Activated T-cell treated with anti-CD3 and anti-CD28 coated beads, Interleukin-2, amount 50 U/mL, for 72 hours (primary cell): ENCODE results near the gene FAM117A. TPM values are rescaled to one million over a fixed set of nuclear protein-coding genes. Genes with fewer than 3 reads are reported as not detected.

Source experiments
- ATAC-seq, 2 donors: fragments of 150-1000 bp; cut with Tn5 transposase; replicated peaks in 1 of 2; 2 replicates each; pipeline ENCODE4 v1.10.0; 2021; ENCODE audit warnings: moderate library complexity in 2 of 2, mild to moderate bottlenecking in 1 of 2
- DNase-seq, 2 donors: peaks; one replicate each; pipeline ENCODE4 v3.0.0; 2021 to 2022; ENCODE audit warnings: mixed read lengths in 1 of 2
- H3K27ac Mint-ChIP-seq: one replicate; pipeline ENCODE4 v1.8.0; 2022; ENCODE audit warnings: mild to moderate bottlenecking, moderate library complexity, mixed read lengths
- H3K27me3 Mint-ChIP-seq: one replicate; pipeline ENCODE4 v1.8.0; 2022; ENCODE audit warnings: low read depth, mixed read lengths
- H3K36me3 Mint-ChIP-seq, 2 donors: one replicate each; pipeline ENCODE4 v1.8.0; 2022; ENCODE audit warnings: mixed read lengths in 2 of 2, mild to moderate bottlenecking in 1 of 2; ENCODE audit not compliant: insufficient read depth in 2 of 2
- H3K4me1 Mint-ChIP-seq: one replicate; pipeline ENCODE4 v1.8.0; 2022; ENCODE audit warnings: low read depth, mixed read lengths
- H3K4me3 Mint-ChIP-seq, 2 donors: one replicate each; pipeline ENCODE4 v1.8.0; 2022; ENCODE audit warnings: mild to moderate bottlenecking in 2 of 2, mixed read lengths in 2 of 2, moderate library complexity in 2 of 2
- H3K9me3 Mint-ChIP-seq, 2 donors: one replicate each; pipeline ENCODE4 v1.8.0; 2022; ENCODE audit warnings: mixed read lengths in 2 of 2
- total RNA-seq, 2 donors: library from RNA; stranded (reverse); gene quantifications; one replicate each; pipeline ENCODE4 v1.2.3, GENCODE V29; 2022

FAM117A gene
- total RNA-seq, 2 donors from 2014 or later = 19.5 to 29.3 TPM

DNA sequence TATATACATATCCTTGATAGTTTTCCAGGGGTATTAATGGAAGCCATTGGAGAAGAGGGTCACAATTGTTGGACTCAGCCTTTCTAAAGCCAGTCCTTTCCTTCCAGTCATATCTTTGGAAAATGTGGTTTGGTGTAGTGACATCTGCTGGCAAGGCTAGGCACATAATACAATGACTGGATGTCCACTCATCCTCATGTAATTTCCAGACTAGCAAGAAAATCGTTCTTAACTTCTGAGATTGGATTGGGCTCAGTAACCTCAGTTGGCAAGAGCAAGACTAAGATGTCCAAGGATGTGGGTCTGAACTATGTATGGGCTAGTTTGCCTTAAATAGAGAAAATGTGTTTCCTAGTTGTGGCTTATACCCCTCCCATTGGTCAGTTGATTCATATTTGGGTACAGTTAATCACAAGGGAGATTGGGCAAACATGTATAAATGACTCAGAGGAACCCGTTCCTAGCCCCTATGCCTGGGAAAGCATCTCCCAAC lies 15.9 kb upstream of the FAM117A start:
- Mint-ChIP-seq H3K27me3 (no peaks in the 10 kb centered on the region), H3K36me3 (no peaks in the 10 kb centered on the region), H3K27ac (no peak overlapping the region), H3K9me3 (no peaks in the 10 kb centered on the region), H3K4me1 (peaks cover 8% of the 10 kb centered on the region), H3K4me3 (no peak overlapping the region)
- DNase-seq (peak in 1 of 2 donors; percentile 14), ATAC-seq (peak; percentile 66 to 85)

DNA sequence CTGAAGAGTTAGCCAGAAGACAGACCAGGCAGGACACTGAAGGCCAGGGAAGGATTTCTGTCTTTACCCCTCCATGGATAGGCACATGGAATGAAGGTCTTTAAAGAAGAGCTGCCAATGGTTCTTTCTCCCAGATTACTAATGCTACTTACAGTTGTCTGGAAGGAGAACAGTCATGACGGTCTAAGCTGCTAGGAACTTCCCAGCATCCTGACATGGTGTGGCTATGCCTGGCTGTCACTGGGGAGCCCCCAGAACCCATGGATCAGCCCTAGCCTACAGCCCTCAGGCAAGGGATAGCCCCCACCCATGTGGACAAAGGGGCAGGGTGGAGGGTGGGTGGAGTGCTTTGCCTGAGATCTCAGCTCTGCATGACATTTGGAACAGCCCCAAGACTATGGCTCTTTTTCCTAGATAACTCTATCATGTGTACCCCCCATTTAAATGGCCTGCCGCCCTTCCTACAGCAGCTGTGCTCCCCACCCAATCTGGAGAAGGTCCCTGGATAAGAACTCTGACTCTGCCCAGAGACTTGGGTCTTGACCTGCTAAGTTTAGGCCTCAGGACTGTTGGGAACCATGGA lies 15.3 kb upstream of the FAM117A start:
- no peak for DNase-seq
- H3K36me3 Mint-ChIP-seq = no peaks in the 10 kb centered on the region
- ATAC-seq = no peak
- H3K27me3 Mint-ChIP-seq = no peaks in the 10 kb centered on the region
- H3K27ac Mint-ChIP-seq = no peak overlapping the region
- no peak overlapping the region for H3K4me3 Mint-ChIP-seq
- H3K4me1 Mint-ChIP-seq = peaks cover 8% of the 10 kb centered on the region
- H3K9me3 Mint-ChIP-seq = no peaks in the 10 kb centered on the region

DNA sequence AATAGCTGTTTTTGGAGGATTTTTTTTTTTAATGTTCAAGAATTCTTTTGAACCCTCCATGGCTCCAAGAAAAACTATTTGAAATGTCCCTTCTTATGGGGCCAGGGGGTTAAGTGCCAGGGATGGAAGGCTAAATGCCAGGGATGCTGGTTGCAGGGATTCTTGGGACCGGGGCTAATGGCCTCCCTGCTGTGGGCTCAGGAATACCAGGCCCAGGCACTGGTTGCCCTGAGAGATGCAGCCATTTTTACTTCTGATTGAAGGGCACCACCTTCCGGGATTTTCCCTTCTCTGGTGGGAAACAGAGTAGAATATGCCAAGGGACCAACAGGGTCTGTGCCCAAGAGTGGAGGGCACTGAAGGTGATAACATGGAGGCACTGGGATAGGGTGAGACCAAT lies 13.6 kb upstream of the FAM117A start:
- Mint-ChIP-seq H3K36me3 (no peaks in the 10 kb centered on the region), H3K4me1 (peaks cover 8% of the 10 kb centered on the region), H3K9me3 (no peaks in the 10 kb centered on the region), H3K4me3 (no peak overlapping the region), H3K27ac (no peak overlapping the region), H3K27me3 (no peaks in the 10 kb centered on the region)
- DNase-seq (no peak), ATAC-seq (no peak)

DNA sequence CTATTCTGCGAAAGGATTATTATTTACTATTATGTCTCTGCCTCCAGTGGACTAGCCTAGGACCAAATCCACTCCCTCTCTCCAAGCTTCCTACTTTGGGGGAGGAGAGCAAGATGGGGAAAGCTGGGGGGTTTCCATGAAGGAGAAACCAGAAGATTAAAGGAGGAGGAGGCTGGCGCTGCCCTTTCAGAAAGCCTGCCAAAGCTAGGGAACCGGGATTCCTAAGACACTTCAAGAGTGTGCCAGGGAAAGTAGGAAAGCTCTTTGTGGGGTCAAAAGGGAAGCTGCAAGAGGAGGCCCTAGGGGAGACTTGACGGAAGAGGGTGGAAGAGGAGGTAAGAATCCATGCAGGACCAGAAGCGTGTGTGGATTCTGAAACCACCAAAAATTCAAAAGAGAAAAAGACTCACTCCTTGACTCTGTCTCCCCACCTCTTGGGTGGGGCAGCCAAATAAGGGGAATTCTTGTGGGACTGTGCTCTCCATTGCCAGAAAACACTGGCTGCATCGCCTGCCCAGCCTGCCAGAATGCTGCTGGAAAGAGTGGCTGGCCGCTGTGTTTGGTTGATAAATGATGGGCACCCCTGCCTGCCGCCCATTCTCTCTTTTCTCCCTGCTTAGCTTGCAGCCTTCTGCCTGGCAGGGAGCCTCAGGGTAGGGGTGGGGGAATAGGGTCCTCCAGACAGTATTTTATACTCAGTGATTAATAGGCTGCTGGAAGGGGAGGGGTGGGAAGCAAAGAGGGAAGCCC lies 12.8 kb upstream of the FAM117A start:
- H3K4me3 Mint-ChIP-seq = no peak overlapping the region

DNA sequence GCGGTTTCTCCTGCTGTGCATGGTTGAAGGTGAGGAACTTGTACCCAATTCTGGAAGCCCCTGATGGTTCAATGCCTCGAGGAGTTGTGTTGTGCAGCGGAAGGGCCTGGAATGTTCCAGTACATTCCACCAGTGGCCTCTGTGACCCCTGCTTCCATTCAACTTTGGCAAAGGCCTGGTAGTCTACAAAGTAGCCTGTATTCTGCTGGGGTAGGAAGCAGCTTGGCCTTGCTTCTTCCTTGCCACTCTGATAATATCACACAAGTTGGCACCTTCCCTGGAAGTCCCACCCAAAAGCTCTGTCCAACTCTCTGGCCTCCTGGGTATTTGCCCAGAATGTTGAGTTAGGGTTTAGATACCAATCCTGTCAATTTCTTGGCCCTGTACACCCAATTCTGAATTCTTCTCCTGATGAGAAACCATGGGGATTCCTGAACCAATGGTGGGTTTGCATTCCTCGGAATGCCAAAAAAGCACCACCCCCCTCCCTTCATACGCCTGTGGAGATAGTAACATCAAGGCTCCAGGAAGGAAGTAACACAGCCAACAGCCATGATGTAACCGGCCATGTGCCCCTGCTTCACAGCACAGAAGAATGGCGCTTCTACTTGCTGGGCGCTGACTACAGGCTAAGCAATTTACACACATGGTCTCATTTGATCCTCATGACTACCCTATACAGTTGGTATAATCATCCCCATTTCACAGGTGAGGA lies 11.8 kb upstream of the FAM117A start:
- Mint-ChIP-seq H3K9me3 (no peaks in the 10 kb centered on the region), H3K27ac (no peak overlapping the region), H3K27me3 (no peaks in the 10 kb centered on the region), H3K4me3 (no peak overlapping the region), H3K36me3 (no peaks in the 10 kb centered on the region), H3K4me1 (peaks cover 8% of the 10 kb centered on the region)
- DNase-seq (no peak), ATAC-seq (no peak)

More for the DNA sequence above, 12.8 kb upstream of the FAM117A start:
- Mint-ChIP-seq H3K9me3 (no peaks in the 10 kb centered on the region), H3K27ac (no peak overlapping the region), H3K36me3 (no peaks in the 10 kb centered on the region), H3K4me1 (peaks cover 8% of the 10 kb centered on the region), H3K27me3 (no peaks in the 10 kb centered on the region)
- no peak for DNase-seq
- ATAC-seq = no peak

DNA sequence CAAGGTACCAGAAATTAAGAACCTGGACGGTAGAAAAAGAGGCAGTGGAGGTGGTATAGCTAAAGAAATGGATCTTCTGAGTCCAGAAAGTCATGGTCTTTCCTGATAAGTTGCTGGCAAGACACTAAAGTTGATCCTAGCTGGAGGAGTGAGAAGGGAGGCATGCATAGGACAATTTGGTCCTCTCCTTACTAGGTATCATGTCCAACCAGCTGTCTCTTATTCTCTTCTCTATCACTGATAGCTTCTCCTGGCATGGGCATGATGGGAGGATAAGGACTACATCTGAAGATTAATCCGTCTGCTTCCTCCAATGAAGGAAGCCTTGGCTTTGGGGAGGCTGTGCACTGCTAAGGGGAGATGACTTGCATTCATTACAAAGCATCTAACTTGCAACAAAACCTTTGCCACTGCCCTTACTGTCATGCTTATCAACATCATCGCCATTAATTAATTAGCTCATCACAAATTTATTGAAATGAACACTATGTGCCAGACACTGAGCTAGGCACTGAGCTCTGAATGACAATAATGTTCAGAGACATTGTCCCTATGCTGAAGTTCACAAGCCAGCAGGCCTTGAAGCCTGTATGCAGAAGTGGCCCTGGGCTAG lies 3.1 kb upstream of the FAM117A start:
- H3K9me3 Mint-ChIP-seq = no peaks in the 10 kb centered on the region
- DNase-seq = no peak
- H3K4me3 Mint-ChIP-seq = no peak overlapping the region
- H3K27ac Mint-ChIP-seq = no peak overlapping the region
- H3K4me1 Mint-ChIP-seq = peaks cover 25% of the 10 kb centered on the region
- no peaks in the 10 kb centered on the region for H3K27me3 Mint-ChIP-seq
- ATAC-seq = no peak
- H3K36me3 Mint-ChIP-seq = peaks cover 0 to 5% of the 10 kb centered on the region in 2 donors

DNA sequence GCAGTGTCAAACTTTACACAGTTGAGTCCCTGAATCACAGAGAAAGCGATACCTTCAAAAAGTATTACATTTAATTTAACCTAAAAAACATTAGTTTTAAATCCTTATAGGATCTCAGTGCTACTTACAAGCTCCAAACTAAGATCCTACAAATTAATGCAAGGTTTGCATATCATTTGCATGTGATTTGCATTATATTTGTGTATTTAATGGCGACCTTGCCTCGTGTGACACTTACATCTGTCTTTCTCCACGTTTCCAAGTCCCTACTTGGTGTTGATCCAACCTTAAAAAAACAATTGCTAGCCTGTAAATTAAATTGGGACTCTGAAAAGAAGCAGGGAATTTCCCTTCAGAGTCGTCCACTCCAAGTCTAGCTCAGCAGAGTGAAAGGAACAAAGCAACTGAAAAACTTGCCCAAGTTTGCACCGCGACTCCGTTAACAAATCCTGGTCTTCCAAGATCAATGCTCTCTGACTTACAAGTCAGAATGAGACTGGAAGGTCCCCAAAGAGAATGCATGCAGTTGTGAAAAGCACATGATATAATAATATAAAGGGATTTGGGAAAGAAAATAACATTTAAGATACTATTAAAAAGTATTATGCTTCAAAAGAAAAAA lies 739 bp upstream of the FAM117A start:
- peak overlapping the region; percentile 87 to 97 for H3K4me3 Mint-ChIP-seq
- H3K4me1 Mint-ChIP-seq = peaks cover 49% of the 10 kb centered on the region
- H3K36me3 Mint-ChIP-seq = peaks cover 0 to 5% of the 10 kb centered on the region in 2 donors
- no peak for DNase-seq
- H3K27me3 Mint-ChIP-seq = no peaks in the 10 kb centered on the region
- H3K9me3 Mint-ChIP-seq = no peaks in the 10 kb centered on the region
- H3K27ac Mint-ChIP-seq = peak overlapping the region; percentile 95
- ATAC-seq = no peak

DNA sequence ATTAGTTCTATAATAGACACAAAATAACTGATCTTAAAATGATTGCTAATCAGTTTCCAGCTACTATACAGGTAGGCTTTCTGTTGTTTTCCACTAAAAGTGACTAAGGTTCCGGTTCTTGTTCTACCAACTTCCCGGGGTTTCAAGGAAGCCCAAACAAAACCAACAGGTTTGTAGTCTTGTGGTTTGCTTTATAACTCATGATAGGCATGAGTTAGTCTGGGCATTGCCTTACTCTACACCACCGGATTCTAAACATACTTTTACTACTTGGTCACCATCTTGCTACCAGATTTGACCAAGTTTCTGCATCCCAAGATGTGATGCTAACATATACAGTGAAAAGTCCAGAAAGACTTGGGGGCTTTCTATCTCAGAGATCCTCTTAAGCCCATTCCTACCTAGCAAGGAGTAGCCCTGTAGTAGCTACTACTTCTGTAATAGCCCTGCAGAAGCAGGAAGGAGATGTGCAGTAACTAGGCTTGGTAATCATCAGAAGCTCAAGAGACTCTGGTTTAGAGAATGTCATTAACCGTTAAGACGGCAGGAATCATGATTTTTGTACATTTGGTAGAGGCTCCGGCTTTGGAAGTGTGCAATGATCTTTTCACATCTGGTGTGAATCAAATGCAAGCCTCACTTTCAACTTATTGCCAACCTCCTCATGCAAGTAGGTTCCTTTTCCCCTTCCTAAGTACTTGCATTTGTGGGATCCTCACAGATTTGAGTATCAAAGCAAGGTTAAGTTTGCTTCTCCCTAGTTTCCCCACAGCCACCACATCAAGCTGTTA lies 1.6 kb downstream of the FAM117A start:
- no peaks in the 10 kb centered on the region for H3K27me3 Mint-ChIP-seq
- peaks cover 59% of the 10 kb centered on the region for H3K4me1 Mint-ChIP-seq
- peak overlapping the region; percentile 96 for H3K27ac Mint-ChIP-seq
- H3K4me3 Mint-ChIP-seq = peak overlapping the region; percentile 87 to 97
- H3K9me3 Mint-ChIP-seq = no peaks in the 10 kb centered on the region
- peaks cover 0 to 5% of the 10 kb centered on the region in 2 donors for H3K36me3 Mint-ChIP-seq
- no peak for ATAC-seq
- no peak for DNase-seq

DNA sequence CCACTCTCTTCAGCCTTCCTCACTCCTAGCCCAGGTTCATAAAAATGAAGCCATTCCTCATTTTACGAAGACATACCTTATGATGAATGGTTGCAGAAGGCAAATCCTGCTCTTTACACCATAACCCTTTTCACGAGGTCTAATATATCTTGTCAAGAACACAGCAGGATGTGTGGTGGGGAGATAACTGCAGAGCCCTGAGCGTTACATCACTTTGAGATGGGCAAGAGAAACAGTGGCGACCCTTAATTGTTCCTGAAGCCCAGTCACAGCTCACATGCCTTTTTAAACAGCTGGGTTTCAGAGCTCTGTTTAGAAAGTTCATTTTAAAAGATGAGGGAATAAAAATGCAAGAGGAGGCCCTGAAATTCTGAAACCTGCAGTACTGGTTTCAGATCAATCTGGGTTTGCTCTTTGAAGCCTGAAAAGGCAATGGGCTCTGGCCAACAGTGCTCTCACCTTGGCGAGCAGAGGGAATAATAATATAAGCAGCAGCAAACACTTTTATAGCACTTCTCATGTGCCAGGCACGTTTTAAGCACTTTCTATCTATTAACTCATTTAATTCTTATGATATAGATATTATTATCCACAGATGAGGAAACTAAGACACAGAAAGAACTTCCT lies 2.9 kb downstream of the FAM117A start:
- H3K4me3 Mint-ChIP-seq = peak overlapping the region; percentile 58 to 87
- H3K27ac Mint-ChIP-seq = peak overlapping the region; percentile 81
- H3K36me3 Mint-ChIP-seq = peaks cover 0 to 5% of the 10 kb centered on the region in 2 donors
- no peaks in the 10 kb centered on the region for H3K27me3 Mint-ChIP-seq
- H3K9me3 Mint-ChIP-seq = no peaks in the 10 kb centered on the region
- ATAC-seq (no peak), DNase-seq (no peak)
- H3K4me1 Mint-ChIP-seq = peaks cover 72% of the 10 kb centered on the region

DNA sequence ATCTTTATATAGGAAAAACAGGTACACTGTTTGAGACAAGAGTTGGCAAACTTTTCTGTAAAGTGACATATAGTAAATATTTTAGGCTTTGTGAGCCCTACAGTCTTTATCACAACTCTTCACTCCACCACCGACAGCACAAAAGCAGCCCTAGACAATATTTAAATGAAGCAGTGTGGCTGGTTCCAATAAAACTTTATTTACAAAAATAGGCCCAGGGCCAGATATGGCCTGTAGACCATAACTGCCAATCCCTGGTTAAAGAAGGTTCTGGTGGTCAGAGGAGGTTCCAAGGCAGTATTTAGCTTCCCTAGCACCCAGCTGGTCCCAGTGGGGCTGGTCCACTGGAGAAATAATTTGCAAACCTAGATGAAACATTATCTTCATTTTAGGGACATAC lies 3.6 kb downstream of the FAM117A start:
- Mint-ChIP-seq H3K27ac (peak overlapping the region; percentile 81), H3K27me3 (no peaks in the 10 kb centered on the region), H3K4me1 (peaks cover 78% of the 10 kb centered on the region), H3K4me3 (peak overlapping the region; percentile 58 to 87), H3K9me3 (no peaks in the 10 kb centered on the region), H3K36me3 (peaks cover 0 to 5% of the 10 kb centered on the region in 2 donors)
- ATAC-seq (no peak), DNase-seq (no peak)

DNA sequence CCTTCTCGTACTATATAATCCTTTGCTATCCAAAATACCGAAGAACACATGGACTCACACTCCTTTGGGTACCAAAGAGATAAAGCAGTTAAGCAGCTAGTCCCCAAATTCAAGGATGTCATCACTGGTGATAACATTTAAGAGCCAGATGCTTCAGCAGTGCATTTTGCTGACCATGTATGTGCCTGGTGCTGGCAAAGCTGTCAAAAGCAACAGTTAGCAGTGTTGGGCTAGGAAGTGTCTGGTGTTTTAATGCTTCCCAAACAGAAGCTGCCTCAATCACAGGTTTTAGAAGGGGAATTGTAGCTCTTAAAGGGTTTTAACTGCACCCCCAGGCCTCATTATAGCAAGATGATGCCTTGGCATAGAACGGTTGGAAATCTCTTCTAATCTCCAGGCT lies 4.7 kb downstream of the FAM117A start:
- H3K27ac Mint-ChIP-seq = peak overlapping the region; percentile 81

More for the DNA sequence above, 4.7 kb downstream of the FAM117A start:
- DNase-seq = no peak
- peaks cover 75% of the 10 kb centered on the region for H3K4me1 Mint-ChIP-seq
- no peak for ATAC-seq
- H3K9me3 Mint-ChIP-seq = no peaks in the 10 kb centered on the region
- H3K27me3 Mint-ChIP-seq = no peaks in the 10 kb centered on the region
- H3K4me3 Mint-ChIP-seq = peak overlapping the region in 1 of 2 donors; percentile 17
- H3K36me3 Mint-ChIP-seq = peaks cover 0 to 5% of the 10 kb centered on the region in 2 donors
